Prostate gland (tissue), 2 donors: Measurements from ENCODE around the gene RAD51B. TPM values are rescaled to one million over a fixed set of nuclear protein-coding genes. Genes with fewer than 3 reads are reported as not detected.

Source experiments
- DNase-seq: peaks from one replicate; pipeline ENCODE4 v3.0.0-alpha.2; 2019; ENCODE audit warnings: low spot score
- H3K27ac ChIP-seq, 2 donors: fragments of 200-600 bp; sonication (generic); 2 replicates each; pipeline ENCODE4 v1.5.1; 2017 to 2019
- H3K27me3 ChIP-seq: fragments of 200-600 bp; sonication (generic); replicated peaks from 2 replicates; pipeline ENCODE4 v1.5.1; 2019; ENCODE audit not compliant: insufficient read depth
- H3K36me3 ChIP-seq, 2 donors: fragments of 200-600 bp; sonication (generic); 1 replicate in 1 of 2; 2 replicates in 1 of 2; pipeline versions ENCODE4 v1.5.1 to v1.8.1; 2017 to 2019
- H3K4me1 ChIP-seq: fragments of 200-600 bp; sonication (generic); replicated peaks from 2 replicates; pipeline ENCODE4 v1.5.1; 2019
- H3K4me3 ChIP-seq, 2 donors: fragments of 200-600 bp; sonication (generic); 2 replicates each; pipeline ENCODE4 v1.5.1; 2017 to 2019
- H3K9me3 ChIP-seq: fragments of 200-600 bp; sonication (generic); 2 replicates; pipeline ENCODE4 v1.5.1; 2017
- POLR2A ChIP-seq: fragments of 450-650 bp; IDR thresholded peaks from one replicate; pipeline ENCODE4 v1.6.1; 2016; ENCODE audit warnings: antibody characterized with exemption, mild to moderate bottlenecking
- POLR2AphosphoS5 ChIP-seq: sonication (generic); formaldehyde crosslinking; IDR thresholded peaks from one replicate; pipeline ENCODE4 v1.6.1; 2017; ENCODE audit warnings: antibody characterized with exemption
- WGBS: methylation state at CpG from one replicate; pipeline ENCODE4 v1.1.5; 2018; 5-methylcytosine and 5-hydroxymethylcytosine counted together
- intact Hi-C: fragments of 100-400 bp; cut with DNase I; formaldehyde crosslinking; loops from one replicate; pipeline ENCODE4 v1.14.2; 2022
- total RNA-seq, 2 donors: library from RNA; depleted of rRNA; stranded (reverse); fragments of >200 nt; gene quantifications; one replicate each; pipeline ENCODE4 v1.1.0, GENCODE V29; 2016
- TF ChIP-seq, protein P1 (sequence below), 4 experiments: fragments of 200-600 bp in 2 of 4; fragments of 450-650 bp in 2 of 4; sonication (generic) in 2 of 4; IDR thresholded peaks; 1 replicate in 3 of 4; 2 replicates in 1 of 4; pipeline ENCODE4 v1.5.1; 2016 to 2019; ENCODE audit warnings: antibody characterized with exemption in 4 of 4, mild to moderate bottlenecking in 2 of 4, moderate library complexity in 2 of 4

RAD51B gene
- total RNA-seq, 2 donors from 2014 or later: 14.9 to 35.8 TPM

DNA sequence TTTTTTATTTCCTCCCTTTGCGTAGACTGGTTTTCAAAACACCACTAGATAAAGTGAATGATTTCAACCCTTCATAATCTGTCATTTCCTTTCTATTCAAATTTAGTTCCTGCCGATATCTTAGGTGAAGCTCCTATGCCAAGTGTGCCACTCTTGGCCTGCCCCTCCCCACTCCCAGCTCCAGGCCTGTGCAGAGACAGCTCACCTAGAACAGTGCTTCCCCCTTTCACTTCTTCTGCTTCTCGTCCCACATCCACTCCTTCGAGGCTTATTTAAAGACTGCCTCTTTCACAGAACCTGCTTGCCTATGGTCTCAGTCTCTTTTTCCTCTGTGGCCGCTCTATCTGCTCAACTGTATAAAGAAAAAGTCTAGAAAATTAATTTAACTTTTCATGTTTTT lies 473.8 kb downstream of the RAD51B start:
- Histone ChIP-seq H3K27ac (no peak overlapping the region), H3K4me1 (no peaks in the 10 kb centered on the region), H3K9me3 (no peaks in the 10 kb centered on the region), H3K27me3 (no peaks in the 10 kb centered on the region), H3K4me3 (no peak overlapping the region), H3K36me3 (no peaks in the 10 kb centered on the region)
- DNase-seq: no peak
- intact Hi-C loops: no loop called here
- 80% methylated on average over 5 of the region's 5 CpGs for WGBS
- TF ChIP-seq POLR2AphosphoS5: no peak
- no peak for TF ChIP-seq POLR2A
- TF ChIP-seq, protein P1, sequence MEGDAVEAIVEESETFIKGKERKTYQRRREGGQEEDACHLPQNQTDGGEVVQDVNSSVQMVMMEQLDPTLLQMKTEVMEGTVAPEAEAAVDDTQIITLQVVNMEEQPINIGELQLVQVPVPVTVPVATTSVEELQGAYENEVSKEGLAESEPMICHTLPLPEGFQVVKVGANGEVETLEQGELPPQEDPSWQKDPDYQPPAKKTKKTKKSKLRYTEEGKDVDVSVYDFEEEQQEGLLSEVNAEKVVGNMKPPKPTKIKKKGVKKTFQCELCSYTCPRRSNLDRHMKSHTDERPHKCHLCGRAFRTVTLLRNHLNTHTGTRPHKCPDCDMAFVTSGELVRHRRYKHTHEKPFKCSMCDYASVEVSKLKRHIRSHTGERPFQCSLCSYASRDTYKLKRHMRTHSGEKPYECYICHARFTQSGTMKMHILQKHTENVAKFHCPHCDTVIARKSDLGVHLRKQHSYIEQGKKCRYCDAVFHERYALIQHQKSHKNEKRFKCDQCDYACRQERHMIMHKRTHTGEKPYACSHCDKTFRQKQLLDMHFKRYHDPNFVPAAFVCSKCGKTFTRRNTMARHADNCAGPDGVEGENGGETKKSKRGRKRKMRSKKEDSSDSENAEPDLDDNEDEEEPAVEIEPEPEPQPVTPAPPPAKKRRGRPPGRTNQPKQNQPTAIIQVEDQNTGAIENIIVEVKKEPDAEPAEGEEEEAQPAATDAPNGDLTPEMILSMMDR (IDR thresholded peaks at IDR 0.05): no peak

DNA sequence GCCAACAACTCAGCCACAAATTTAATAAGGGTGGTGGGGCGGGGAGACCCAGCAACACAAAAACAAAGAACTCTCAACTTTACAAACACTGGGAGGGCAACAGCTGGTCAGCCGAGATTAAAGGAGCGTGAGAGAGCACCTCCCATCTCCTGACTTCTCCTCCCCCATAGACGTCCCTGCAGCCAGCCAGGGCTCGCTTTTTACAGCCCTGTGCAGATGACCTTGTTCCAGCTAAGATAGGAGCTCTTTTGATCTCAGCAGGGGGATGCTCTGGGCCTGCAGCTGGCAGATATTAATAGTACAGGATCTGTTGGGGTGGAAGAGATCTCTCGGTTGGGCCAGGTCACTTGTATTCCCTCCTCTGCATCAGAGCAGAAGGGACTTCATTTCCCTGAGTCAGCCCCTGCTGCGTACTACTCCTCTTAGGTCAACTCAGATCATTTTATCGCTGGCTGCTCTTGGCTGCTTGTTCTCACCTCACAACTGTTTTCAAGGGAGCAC lies 475.8 kb downstream of the RAD51B start:
- TF ChIP-seq POLR2A: no peak
- TF ChIP-seq POLR2AphosphoS5: peak; percentile 15
- 53% methylated on average over 8 of the region's 8 CpGs for WGBS
- H3K27ac ChIP-seq: no peak overlapping the region
- H3K4me3 ChIP-seq: no peak overlapping the region
- no peaks in the 10 kb centered on the region for H3K9me3 ChIP-seq
- intact Hi-C loops: no loop called here
- no peaks in the 10 kb centered on the region for H3K4me1 ChIP-seq
- H3K36me3 ChIP-seq: no peaks in the 10 kb centered on the region
- H3K27me3 ChIP-seq: no peaks in the 10 kb centered on the region
- DNase-seq: no peak

DNA sequence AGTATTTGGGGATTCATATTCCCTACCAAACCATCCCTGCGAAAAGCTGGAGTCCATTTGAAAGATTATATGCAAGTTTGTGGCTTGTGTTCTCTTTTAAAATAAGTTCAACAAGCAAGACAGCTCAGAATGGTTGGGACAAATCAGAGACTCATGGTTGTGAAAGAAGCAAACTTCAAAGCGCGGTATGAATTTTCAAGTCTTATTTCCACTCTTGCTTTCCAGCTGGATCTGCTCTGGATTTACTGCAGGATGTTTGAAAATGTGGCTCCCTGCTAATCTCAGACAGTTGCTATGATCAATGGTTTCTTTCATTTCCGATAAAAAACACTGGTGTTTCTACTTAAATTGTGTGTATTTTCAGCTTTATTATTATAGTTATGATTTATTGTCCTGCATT lies 477.5 kb downstream of the RAD51B start:
- WGBS: 80% methylated on average over 4 of the region's 4 CpGs
- Histone ChIP-seq H3K4me1 (no peaks in the 10 kb centered on the region), H3K36me3 (no peaks in the 10 kb centered on the region), H3K4me3 (no peak overlapping the region), H3K9me3 (no peaks in the 10 kb centered on the region), H3K27ac (no peak overlapping the region), H3K27me3 (no peaks in the 10 kb centered on the region)
- intact Hi-C loops: no loop called here
- no peak for TF ChIP-seq POLR2AphosphoS5
- TF ChIP-seq POLR2A: no peak
- TF ChIP-seq, protein P1 (IDR thresholded peaks at IDR 0.05): no peak
- no peak for DNase-seq

DNA sequence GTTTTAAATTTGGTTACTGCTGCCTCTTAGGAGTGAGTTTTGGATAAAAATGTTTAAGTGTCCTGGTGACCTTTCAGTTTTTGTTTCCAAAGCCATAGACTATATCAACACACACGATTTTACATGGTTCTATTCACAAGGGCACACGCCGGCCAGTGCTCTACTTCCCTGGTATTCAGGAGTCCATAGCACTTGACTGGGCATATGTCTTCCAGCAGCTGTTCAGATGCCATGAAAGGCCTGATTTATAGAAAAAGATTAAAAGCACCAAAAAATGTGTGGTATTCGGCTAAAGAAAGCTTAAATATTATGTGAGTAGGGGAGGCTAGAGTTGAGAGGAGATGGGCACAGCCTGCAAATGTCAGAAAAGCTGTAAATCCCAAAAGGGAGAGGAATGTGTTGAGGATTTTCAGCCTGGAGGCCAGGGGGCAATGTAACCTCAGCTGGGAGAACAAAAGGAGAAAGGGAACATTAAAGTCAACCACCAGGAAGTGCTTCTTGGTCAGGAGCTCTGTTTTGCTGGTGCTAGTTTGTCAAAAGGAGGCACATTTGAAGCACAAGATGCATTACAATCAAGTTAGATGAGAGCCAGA lies 478.4 kb downstream of the RAD51B start:
- intact Hi-C loops: no loop called here
- Histone ChIP-seq H3K4me3 (no peak overlapping the region), H3K27me3 (no peaks in the 10 kb centered on the region), H3K4me1 (no peaks in the 10 kb centered on the region), H3K36me3 (no peaks in the 10 kb centered on the region), H3K27ac (no peak overlapping the region), H3K9me3 (no peaks in the 10 kb centered on the region)
- TF ChIP-seq, protein P1 (IDR thresholded peaks at IDR 0.05): peak in 1 of 4 experiments; percentile 12
- TF ChIP-seq POLR2AphosphoS5: no peak
- no peak for DNase-seq
- WGBS: 81% methylated on average over 4 of the region's 4 CpGs

DNA sequence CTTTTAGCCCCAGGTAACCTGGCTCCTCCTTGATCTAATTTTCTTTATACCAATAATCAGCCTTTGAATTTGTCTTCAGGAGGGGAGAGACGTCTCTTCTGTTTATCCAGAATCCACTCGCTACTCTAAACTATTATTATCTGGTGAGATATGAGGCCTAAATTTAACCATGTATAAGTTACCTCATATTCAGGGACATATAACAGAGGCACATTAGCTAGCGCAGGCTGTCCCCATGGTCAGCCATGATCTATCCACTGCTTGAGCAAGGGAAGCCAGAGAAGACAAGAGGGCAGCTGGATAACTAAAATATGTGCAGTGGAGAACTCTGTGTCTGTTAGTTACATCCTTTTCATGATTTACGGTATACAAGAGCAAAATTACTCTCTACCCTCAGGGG lies 481.0 kb downstream of the RAD51B start:
- 96% methylated on average over 4 of the region's 4 CpGs for WGBS
- Histone ChIP-seq H3K4me3 (no peak overlapping the region), H3K4me1 (no peaks in the 10 kb centered on the region), H3K9me3 (no peaks in the 10 kb centered on the region), H3K36me3 (no peaks in the 10 kb centered on the region), H3K27ac (no peak overlapping the region), H3K27me3 (no peaks in the 10 kb centered on the region)
- TF ChIP-seq POLR2A (no peak), POLR2AphosphoS5 (no peak)
- TF ChIP-seq, protein P1 (IDR thresholded peaks at IDR 0.05): no peak
- DNase-seq: no peak
- intact Hi-C loops: no loop called here
